ENCODE measurements around the gene FANCE. TPM values are rescaled to one million over a fixed set of nuclear protein-coding genes. Genes with fewer than 3 reads are reported as not detected.
"Not testable (repeated sequence)": the region's sequence is repeated elsewhere in the genome, so short reads cannot be mapped to it uniquely, and the experiment has no call there.

FANCE gene
- total and polyA plus RNA-seq, 5 donors from 2014 or later = 4.8 to 6.6 (median 5.4) TPM

DNA sequence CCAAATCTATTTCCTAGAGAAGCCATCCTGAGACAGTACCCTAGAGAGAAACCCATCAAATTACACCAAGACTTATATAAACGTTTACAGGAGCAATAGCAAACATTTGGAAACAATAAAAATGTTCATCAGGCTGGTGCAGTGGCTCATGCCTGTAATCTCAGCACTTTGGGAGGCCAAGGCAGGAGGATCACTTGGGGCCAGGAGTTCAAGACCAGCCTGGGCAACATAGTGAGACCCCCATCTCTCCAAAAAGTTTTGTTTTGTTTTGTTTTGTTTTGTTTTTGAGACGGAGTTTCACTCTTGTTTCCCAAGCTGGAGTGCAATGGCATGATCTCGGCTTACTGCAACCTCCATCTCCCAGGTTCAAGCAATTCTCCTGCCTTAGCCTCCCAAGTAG is 19.4 kb upstream of the FANCE start:
- peaks cover 12 to 23% of the 10 kb centered on the region in 2 experiments for H3K9me3 ChIP-seq (ENCODE audit: control insufficient read depth in 2 of 2, low read length in 2 of 2)

DNA sequence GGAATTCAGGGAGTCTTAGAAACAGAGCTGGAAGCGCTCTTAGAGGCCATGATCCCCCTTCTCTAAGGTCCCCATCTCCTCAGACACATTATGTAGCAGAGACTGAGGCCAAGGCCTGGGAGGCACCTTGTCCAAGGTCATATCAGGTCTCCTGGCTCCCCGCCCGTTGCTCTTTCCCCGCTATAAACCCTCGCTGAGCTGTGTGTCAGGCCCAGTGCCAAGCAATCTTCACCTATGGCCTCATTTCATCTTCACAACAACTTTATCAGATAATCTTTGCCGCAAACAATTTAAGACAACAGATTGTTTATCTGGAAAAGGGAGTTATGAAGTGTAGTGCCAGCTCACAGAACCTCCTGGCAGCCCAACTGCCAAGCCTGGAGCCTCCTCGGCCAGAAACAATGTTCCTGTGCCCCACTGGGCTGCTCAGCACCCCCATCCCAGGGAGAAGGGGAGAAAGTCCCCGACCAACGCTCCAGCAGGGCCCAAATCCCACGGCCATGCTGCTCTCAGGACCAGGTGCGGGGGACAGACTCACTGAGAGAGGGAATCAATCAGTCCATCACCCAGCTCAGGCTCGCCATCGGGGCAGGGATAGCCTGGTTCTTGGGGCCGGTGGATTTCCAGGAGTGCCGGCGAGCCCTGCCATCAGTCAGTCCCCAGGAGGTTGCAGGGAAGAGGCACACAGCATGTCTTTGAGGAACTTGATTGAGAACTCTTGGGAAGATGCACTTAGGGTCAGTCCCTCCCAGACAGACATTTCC is 16.9 kb upstream of the FANCE start:
- H3K9me3 Mint-ChIP-seq = peaks cover 0 to 2% (median 0%) of the 10 kb centered on the region in 7 donors

More for the DNA sequence above, 19.4 kb upstream of the FANCE start:
- not testable (repeated sequence) for H3K4me1 ChIP-seq (ENCODE audit: control insufficient read depth, insufficient read depth, low read length, poor library complexity, severe bottlenecking); H3K4me1 Mint-ChIP-seq; H3K27ac ChIP-seq (ENCODE audit: insufficient read depth, low read length, poor library complexity, severe bottlenecking); DNase-seq; H3K4me3 ChIP-seq (ENCODE audit: low read depth, low read length); H3K27me3 ChIP-seq (ENCODE audit: control insufficient read depth, insufficient read depth, low read length); H3K27me3 Mint-ChIP-seq; H3K36me3 ChIP-seq (ENCODE audit: control insufficient read depth, insufficient read depth, low read length); H3K36me3 Mint-ChIP-seq; H3K4me3 Mint-ChIP-seq; ATAC-seq (ENCODE audit: low read depth in 2 of 2)
- H3K27ac Mint-ChIP-seq = peak overlapping the region in 1 of 3 donors; percentile 56
- H3K9me3 Mint-ChIP-seq = peaks cover 0 to 22% (median 4%) of the 10 kb centered on the region in 7 donors

GRCh38 chr6:35436071-35436857 is 15.9 kb upstream of the FANCE start:
- no peaks in the 10 kb centered on the region for H3K36me3 Mint-ChIP-seq
- H3K27ac ChIP-seq (ENCODE audit: insufficient read depth, low read length, poor library complexity, severe bottlenecking) = no peak overlapping the region
- no peak overlapping the region for H3K4me3 Mint-ChIP-seq
- H3K36me3 ChIP-seq (ENCODE audit: control insufficient read depth, insufficient read depth, low read length) = no peaks in the 10 kb centered on the region
- H3K4me3 ChIP-seq (ENCODE audit: low read depth, low read length) = no peak overlapping the region
- DNase-seq (no peak), ATAC-seq (ENCODE audit: low read depth in 2 of 2) (no peak)
- H3K4me1 Mint-ChIP-seq = no peaks in the 10 kb centered on the region
- no peaks in the 10 kb centered on the region for H3K27me3 Mint-ChIP-seq
- H3K9me3 Mint-ChIP-seq = no peaks in the 10 kb centered on the region
- no peaks in the 10 kb centered on the region for H3K9me3 ChIP-seq (ENCODE audit: control insufficient read depth in 2 of 2, low read length in 2 of 2)
- H3K4me1 ChIP-seq (ENCODE audit: control insufficient read depth, insufficient read depth, low read length, poor library complexity, severe bottlenecking) = no peaks in the 10 kb centered on the region
- H3K27ac Mint-ChIP-seq = no peak overlapping the region
- no peaks in the 10 kb centered on the region for H3K27me3 ChIP-seq (ENCODE audit: control insufficient read depth, insufficient read depth, low read length)

More for the DNA sequence above, 16.9 kb upstream of the FANCE start:
- Mint-ChIP-seq H3K27ac (peak overlapping the region in 1 of 3 donors; percentile 82), H3K36me3 (no peaks in the 10 kb centered on the region), H3K4me3 (no peak overlapping the region), H3K27me3 (no peaks in the 10 kb centered on the region), H3K4me1 (no peaks in the 10 kb centered on the region)
- ATAC-seq (ENCODE audit: low read depth in 2 of 2) = no peak
- Histone ChIP-seq H3K27ac (ENCODE audit: insufficient read depth, low read length, poor library complexity, severe bottlenecking) (no peak overlapping the region), H3K27me3 (ENCODE audit: control insufficient read depth, insufficient read depth, low read length) (no peaks in the 10 kb centered on the region), H3K36me3 (ENCODE audit: control insufficient read depth, insufficient read depth, low read length) (no peaks in the 10 kb centered on the region), H3K4me1 (ENCODE audit: control insufficient read depth, insufficient read depth, low read length, poor library complexity, severe bottlenecking) (no peaks in the 10 kb centered on the region), H3K9me3 (ENCODE audit: control insufficient read depth in 2 of 2, low read length in 2 of 2) (peaks cover 0 to 1% of the 10 kb centered on the region in 2 experiments), H3K4me3 (ENCODE audit: low read depth, low read length) (no peak overlapping the region)
- no peak for DNase-seq

DNA sequence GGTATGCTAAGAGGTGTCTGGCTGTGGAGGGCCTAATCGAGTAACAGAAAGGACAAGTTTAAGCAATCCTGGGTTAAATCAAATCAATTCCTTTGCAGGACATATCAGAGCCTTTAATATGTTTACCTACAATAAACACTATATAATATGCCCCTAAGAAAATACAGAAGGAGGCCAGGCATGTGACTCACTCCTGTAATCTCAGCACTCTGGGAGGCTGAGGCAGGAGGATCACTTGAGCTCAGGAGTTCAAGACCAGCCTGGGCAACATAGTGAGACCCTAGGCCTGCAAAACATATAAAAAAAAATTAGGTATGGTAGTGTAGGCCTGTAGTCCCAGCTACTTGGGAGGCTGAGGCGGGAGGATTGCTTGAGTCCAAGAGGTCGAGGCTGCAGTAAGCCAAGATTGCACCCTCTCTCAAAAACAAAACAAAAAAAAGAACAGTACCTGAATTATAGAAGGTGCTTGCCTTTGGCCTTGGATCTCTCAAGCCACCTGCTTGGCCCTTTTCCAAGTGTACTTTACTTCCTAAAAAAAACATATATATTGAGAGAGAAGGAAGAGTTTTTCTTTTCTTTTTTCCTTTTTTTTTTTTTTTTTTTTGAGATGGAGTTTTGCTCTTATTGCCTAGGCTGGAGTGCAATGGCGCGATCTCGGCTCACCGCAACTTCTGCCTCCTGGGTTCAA is 13.6 kb upstream of the FANCE start:
- not testable (repeated sequence) for ATAC-seq (ENCODE audit: low read depth in 2 of 2); H3K9me3 ChIP-seq (ENCODE audit: control insufficient read depth in 2 of 2, low read length in 2 of 2)
- peak overlapping the region in 1 of 3 donors; percentile 53 for H3K27ac Mint-ChIP-seq

DNA sequence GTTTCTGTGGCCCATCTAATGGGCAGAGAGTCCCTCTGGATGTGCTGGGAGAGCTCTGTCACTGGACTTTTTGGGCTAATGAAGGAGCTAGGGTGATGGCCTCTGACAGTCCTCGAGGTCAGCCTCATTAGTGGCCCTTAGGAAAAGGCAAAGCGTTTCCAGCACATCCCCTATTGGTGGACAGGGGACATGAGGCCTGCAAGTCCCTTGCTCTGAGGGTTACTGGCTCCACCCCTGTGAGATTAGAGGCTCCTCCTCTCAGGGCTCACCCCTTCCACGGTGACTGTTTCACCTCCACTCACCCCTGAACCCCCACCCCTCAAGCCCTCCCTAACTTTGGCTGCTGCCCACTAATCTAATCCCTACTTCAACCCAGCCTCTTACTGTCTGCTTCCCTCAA is 12.8 kb upstream of the FANCE start:
- H3K4me3 Mint-ChIP-seq = no peak overlapping the region
- H3K9me3 Mint-ChIP-seq = no peaks in the 10 kb centered on the region
- ATAC-seq (ENCODE audit: low read depth in 2 of 2) = no peak
- H3K4me3 ChIP-seq (ENCODE audit: low read depth, low read length) = no peak overlapping the region
- H3K27me3 Mint-ChIP-seq = no peaks in the 10 kb centered on the region
- no peaks in the 10 kb centered on the region for H3K4me1 ChIP-seq (ENCODE audit: control insufficient read depth, insufficient read depth, low read length, poor library complexity, severe bottlenecking)
- H3K27ac ChIP-seq (ENCODE audit: insufficient read depth, low read length, poor library complexity, severe bottlenecking) = no peak overlapping the region
- H3K4me1 Mint-ChIP-seq = no peaks in the 10 kb centered on the region
- H3K27ac Mint-ChIP-seq = no peak overlapping the region
- H3K36me3 ChIP-seq (ENCODE audit: control insufficient read depth, insufficient read depth, low read length) = no peaks in the 10 kb centered on the region
- no peaks in the 10 kb centered on the region for H3K36me3 Mint-ChIP-seq
- H3K9me3 ChIP-seq (ENCODE audit: control insufficient read depth in 2 of 2, low read length in 2 of 2) = no peaks in the 10 kb centered on the region
- H3K27me3 ChIP-seq (ENCODE audit: control insufficient read depth, insufficient read depth, low read length) = no peaks in the 10 kb centered on the region
- no peak for DNase-seq

More for the DNA sequence above, 13.6 kb upstream of the FANCE start:
- H3K4me1 ChIP-seq (ENCODE audit: control insufficient read depth, insufficient read depth, low read length, poor library complexity, severe bottlenecking); H3K4me3 Mint-ChIP-seq; H3K9me3 Mint-ChIP-seq; H3K36me3 ChIP-seq (ENCODE audit: control insufficient read depth, insufficient read depth, low read length); H3K36me3 Mint-ChIP-seq; H3K4me3 ChIP-seq (ENCODE audit: low read depth, low read length); DNase-seq; H3K27me3 ChIP-seq (ENCODE audit: control insufficient read depth, insufficient read depth, low read length); H3K27ac ChIP-seq (ENCODE audit: insufficient read depth, low read length, poor library complexity, severe bottlenecking); H3K27me3 Mint-ChIP-seq; H3K4me1 Mint-ChIP-seq: not testable (repeated sequence)

- Histone ChIP-seq H3K27me3 (ENCODE audit: control insufficient read depth, insufficient read depth, low read length) (no peaks in the 10 kb centered on the region), H3K4me1 (ENCODE audit: control insufficient read depth, insufficient read depth, low read length, poor library complexity, severe bottlenecking) (no peaks in the 10 kb centered on the region), H3K4me3 (ENCODE audit: low read depth, low read length) (no peak overlapping the region), H3K36me3 (ENCODE audit: control insufficient read depth, insufficient read depth, low read length) (no peaks in the 10 kb centered on the region), H3K9me3 (ENCODE audit: control insufficient read depth in 2 of 2, low read length in 2 of 2) (no peaks in the 10 kb centered on the region), H3K27ac (ENCODE audit: insufficient read depth, low read length, poor library complexity, severe bottlenecking) (no peak overlapping the region)
- H3K27ac Mint-ChIP-seq = no peak overlapping the region
- H3K9me3 Mint-ChIP-seq = no peaks in the 10 kb centered on the region
- no peak overlapping the region for H3K4me3 Mint-ChIP-seq
- H3K27me3 Mint-ChIP-seq = no peaks in the 10 kb centered on the region
- ATAC-seq (ENCODE audit: low read depth in 2 of 2) (no peak), DNase-seq (no peak)
- H3K4me1 Mint-ChIP-seq = peaks cover 0 to 5% (median 0%) of the 10 kb centered on the region in 4 donors
- no peaks in the 10 kb centered on the region for H3K36me3 Mint-ChIP-seq
Measured at GRCh38 chr6:35441205-35441604, 10.9 kb upstream of the FANCE start.

- no peak for ATAC-seq (ENCODE audit: low read depth in 2 of 2)
- H3K4me1 Mint-ChIP-seq = peaks cover 0 to 5% (median 0%) of the 10 kb centered on the region in 4 donors
- no peaks in the 10 kb centered on the region for H3K9me3 Mint-ChIP-seq
Measured at GRCh38 chr6:35441642-35442041, 10.5 kb upstream of the FANCE start.

More at GRCh38 chr6:35441642-35442041, 10.5 kb upstream of the FANCE start:
- Mint-ChIP-seq H3K27ac (no peak overlapping the region), H3K36me3 (no peaks in the 10 kb centered on the region), H3K27me3 (no peaks in the 10 kb centered on the region), H3K4me3 (no peak overlapping the region)
- no peak overlapping the region for H3K27ac ChIP-seq (ENCODE audit: insufficient read depth, low read length, poor library complexity, severe bottlenecking)
- H3K36me3 ChIP-seq (ENCODE audit: control insufficient read depth, insufficient read depth, low read length) = no peaks in the 10 kb centered on the region
- no peaks in the 10 kb centered on the region for H3K4me1 ChIP-seq (ENCODE audit: control insufficient read depth, insufficient read depth, low read length, poor library complexity, severe bottlenecking)
- H3K9me3 ChIP-seq (ENCODE audit: control insufficient read depth in 2 of 2, low read length in 2 of 2) = no peaks in the 10 kb centered on the region
- no peak for DNase-seq
- no peak overlapping the region for H3K4me3 ChIP-seq (ENCODE audit: low read depth, low read length)
- H3K27me3 ChIP-seq (ENCODE audit: control insufficient read depth, insufficient read depth, low read length) = no peaks in the 10 kb centered on the region
